ENCODE data around the gene ARHGEF33.

DNA sequence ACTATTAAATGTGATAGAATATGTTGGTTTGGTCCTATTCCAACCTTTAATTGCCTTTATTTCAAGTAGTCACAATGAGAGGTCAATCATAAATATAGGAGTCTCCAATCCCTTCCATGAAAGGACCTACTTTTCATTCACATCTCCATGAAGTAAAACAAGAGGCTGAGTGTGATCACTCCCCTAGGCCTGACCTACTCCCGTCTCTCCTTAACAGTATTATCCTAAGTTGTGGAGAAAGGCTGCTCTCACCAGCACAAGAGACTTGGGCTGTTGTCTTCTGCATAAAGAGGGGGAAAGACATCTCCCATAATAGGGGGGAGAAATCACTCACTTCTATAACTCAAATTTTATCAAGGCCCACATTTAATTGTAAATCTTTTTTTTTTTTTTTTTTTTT lies 125.7 kb downstream of the ARHGEF33 start:
- TF ChIP-seq POLR2AphosphoS5 (IDR thresholded peaks at IDR 0.05) = no peak
- TF ChIP-seq, protein P1, sequence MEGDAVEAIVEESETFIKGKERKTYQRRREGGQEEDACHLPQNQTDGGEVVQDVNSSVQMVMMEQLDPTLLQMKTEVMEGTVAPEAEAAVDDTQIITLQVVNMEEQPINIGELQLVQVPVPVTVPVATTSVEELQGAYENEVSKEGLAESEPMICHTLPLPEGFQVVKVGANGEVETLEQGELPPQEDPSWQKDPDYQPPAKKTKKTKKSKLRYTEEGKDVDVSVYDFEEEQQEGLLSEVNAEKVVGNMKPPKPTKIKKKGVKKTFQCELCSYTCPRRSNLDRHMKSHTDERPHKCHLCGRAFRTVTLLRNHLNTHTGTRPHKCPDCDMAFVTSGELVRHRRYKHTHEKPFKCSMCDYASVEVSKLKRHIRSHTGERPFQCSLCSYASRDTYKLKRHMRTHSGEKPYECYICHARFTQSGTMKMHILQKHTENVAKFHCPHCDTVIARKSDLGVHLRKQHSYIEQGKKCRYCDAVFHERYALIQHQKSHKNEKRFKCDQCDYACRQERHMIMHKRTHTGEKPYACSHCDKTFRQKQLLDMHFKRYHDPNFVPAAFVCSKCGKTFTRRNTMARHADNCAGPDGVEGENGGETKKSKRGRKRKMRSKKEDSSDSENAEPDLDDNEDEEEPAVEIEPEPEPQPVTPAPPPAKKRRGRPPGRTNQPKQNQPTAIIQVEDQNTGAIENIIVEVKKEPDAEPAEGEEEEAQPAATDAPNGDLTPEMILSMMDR (IDR thresholded peaks at IDR 0.05) = no peak
